ENCODE data around the gene RINL. TPM values are rescaled to one million over a fixed set of nuclear protein-coding genes. Genes with fewer than 3 reads are reported as not detected.

RINL gene, protein sequence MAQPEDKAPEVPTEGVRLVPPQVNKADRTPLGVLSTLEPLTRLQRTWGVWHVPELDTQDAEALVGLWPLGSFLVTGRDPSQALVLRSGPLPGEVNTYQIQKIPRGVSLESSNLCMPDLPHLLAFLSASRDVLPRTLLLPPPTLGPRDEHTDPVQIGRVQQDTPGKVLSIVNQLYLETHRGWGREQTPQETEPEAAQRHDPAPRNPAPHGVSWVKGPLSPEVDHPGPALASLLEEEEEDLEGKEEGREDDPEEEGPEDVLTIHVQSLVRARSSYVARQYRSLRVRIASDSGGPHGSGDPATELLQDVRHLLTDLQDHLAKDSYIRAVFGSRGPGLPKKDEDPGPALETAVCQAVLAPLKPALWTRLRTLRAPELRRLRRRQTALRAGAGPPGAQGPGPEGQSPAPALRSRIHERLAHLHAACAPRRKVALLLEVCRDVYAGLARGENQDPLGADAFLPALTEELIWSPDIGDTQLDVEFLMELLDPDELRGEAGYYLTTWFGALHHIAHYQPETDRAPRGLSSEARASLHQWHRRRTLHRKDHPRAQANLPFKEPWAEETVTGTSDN
- 2.0 and 2.3 TPM in 2 replicates for total RNA-seq

DNA sequence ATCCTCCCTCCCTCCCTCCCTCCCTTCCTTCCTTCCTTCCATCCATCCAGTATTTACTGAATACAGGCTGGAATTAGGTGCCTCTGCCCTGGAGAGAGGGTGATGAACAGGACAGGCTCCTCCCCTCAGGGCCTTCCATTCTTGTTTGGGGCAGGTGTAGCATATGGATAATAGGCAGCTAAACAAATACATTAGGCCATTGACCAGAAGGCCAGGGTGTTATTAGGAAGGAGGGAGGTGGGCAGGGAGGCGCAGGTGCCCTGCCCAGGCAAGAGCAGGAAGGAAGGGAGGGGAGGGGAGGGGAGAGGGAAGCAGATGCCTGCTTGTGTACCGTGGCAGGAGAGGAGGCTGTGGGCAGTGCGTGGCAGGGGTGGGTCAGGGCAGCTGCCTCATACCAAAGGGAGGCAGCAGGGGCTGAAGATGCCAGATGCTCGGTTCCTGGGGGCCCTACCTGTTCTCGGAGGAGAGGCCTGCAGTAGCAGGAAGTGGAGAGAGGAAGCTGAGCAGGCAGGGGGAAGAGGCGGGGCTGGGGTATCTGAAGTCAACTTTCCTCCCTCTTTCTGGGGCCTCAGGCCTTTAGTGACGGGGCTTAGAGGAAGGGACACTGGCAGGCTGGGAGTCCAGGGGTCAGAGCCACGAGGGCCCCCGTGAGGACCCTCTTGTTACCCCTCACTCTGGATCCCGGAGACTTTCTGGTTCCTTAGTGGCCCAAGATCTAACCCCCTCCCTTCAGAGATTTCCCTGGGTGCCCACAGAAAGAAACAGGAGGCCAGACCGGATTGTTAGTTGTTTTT lies at the start of gene RINL:
TSS of gene RINL (minus strand) at position 495 of the 794 bp plus-strand sequence. CDS start 1,533 bp downstream, outside the sequence.

GRCh38 chr19:38899447-38900201 lies 21.5 kb upstream of the RINL start, which contains the start of the genes NFKBIB and SIRT2:
Gene NFKBIB, plus strand, starts transcription at chr19:38899969. Its CDS starts 64 bp downstream, at chr19:38900033.
Gene SIRT2, minus strand, starts transcription at chr19:38899618. Its CDS starts 97 bp downstream, at chr19:38899521.

DNA sequence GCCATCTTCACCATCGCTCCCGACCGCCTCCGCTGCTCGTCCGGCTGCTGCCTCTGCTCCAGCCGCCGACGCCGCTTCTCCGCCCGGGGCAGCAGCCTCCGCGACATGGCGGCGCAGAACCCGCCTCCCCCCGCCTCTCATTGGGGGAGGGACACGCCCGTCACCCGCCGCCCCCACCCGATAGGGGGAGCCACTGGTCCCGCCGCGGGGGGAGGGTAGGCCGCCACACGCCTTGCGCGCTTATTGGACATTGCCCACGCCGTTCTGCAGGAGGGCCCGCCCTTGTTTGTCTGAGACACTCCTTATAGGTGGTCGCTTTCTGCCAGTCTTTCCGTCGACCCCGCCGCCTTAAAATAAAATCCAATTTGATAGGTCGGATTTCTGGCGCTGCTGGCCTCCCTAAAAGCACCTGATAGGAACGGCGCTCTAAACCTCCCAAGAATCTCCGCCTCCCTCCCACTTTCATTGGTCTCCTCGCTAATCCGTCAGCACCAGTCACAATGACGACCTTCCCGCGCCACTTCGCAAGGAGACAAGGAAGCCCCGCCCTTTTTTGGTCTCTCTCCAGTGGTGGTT lies 28.1 kb downstream of the RINL start, which contains the start of gene HNRNPL:
TSS of gene HNRNPL (minus strand) at position 127 of the 576 bp plus-strand sequence. CDS start at position 107, 20 bp downstream.

Other genes starting within 250 kb of the RINL start
- 88.2 and 140 TPM in 2 replicates for gene ACTN4, start 230.6 kb downstream of the RINL start, total RNA-seq
- gene CAPN12, start 133.8 kb downstream of the RINL start, total RNA-seq, result not detected in 2 replicates
- gene LGALS7, start 104.8 kb downstream of the RINL start, total RNA-seq, result not detected in 2 replicates
- gene LGALS7B, start 89.1 kb downstream of the RINL start, total RNA-seq, result 0.28 and 1.0 TPM in 2 replicates
- gene LGALS4, start 65.3 kb downstream of the RINL start, total RNA-seq, result 0.14 TPM in 1 of 2 replicates, not detected in the other
- gene ECH1, start 46.5 kb downstream of the RINL start, total RNA-seq, result 19.6 and 28.3 TPM in 2 replicates
- gene HNRNPL, start 28.3 kb downstream of the RINL start, total RNA-seq, result 205 and 212 TPM in 2 replicates
- gene SIRT2, start 21.3 kb upstream of the RINL start, total RNA-seq, result 41.7 and 45.1 TPM in 2 replicates
- 7.5 and 8.9 TPM in 2 replicates for gene NFKBIB, start 21.7 kb upstream of the RINL start, total RNA-seq
- not detected in 2 replicates for gene CCER2, start 33.9 kb upstream of the RINL start, total RNA-seq
- gene SARS2, start 52.5 kb upstream of the RINL start, total RNA-seq, result 5.7 and 9.0 TPM in 2 replicates
- gene MRPS12, start 52.7 kb upstream of the RINL start, total RNA-seq, result 32.3 and 32.5 TPM in 2 replicates
- 11.9 and 22.3 TPM in 2 replicates for gene FBXO17, start 97.5 kb upstream of the RINL start, total RNA-seq
- gene FBXO27, start 154.3 kb upstream of the RINL start, total RNA-seq, result 2.0 and 5.5 TPM in 2 replicates
- gene ACP7, start 206.1 kb upstream of the RINL start, total RNA-seq, result 0.09 TPM in 1 of 2 replicates, not detected in the other
- 3.1 and 4.2 TPM in 2 replicates for gene PAK4, start 247.5 kb upstream of the RINL start, total RNA-seq

Measured in smooth muscle cell of bladder (primary cell).